ENCODE data around the gene RCAN3.

Gene RCAN3

GRCh38 chr1:24557220-24557619, 54.6 kb downstream of the RCAN3 start:
- no peak overlapping the region for H3K4me3 ChIP-seq (replicated peaks; ENCODE audit: low read depth, low read length)
- TF ChIP-seq CTCF (IDR thresholded peaks at IDR 0.05; ENCODE audit: low read depth, low read length, missing control alignments), result no peak
- no peak for DNase-seq (ENCODE audit: extremely low read depth, low read depth)

DNA sequence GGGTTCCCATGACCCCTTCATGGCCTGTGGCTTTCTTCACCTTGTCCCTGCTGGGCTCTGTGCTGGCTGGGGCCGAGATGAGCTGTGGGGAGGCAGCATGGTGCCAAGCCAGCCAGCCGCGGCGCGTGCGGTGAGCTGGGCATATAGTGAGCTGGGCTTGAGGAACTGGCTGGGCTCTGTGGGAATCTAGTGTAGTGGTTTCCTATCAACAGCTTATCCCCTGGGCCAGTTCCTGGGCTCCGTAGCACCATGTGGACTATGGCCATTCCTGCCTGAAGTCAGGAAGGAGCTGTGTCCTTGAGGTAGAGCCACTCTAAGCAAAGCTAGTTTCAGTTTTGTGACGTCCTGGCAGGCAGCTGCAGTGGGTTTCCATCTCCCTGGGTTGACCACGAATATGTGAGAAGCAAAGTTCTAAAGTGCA, 55.1 kb downstream of the RCAN3 start:
- DNase-seq (ENCODE audit: extremely low read depth, low read depth), result no peak
- TF ChIP-seq CTCF (IDR thresholded peaks at IDR 0.05; ENCODE audit: low read depth, low read length, missing control alignments), result no peak
- H3K4me3 ChIP-seq (replicated peaks; ENCODE audit: low read depth, low read length), result no peak overlapping the region

DNA sequence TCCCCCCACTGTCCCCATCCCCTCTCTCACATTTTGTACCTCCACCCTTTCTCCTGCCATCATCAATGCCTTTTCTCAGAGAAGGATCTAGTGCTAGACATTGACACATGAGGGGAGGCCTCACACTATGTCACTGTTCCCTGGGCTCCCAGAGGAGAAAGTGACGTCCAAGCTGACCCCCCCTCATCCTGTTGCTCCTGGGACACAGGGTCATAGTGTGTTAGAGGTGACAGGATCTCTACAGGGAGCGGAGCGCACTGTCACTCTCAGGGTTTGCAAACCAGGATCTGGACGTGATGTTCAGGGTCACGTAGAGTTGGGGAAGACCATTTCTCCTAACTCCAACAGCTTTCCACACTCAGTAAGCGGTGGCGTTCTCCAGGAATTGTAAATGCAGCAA, 55.8 kb downstream of the RCAN3 start:
- no peak for DNase-seq (ENCODE audit: extremely low read depth, low read depth)
- no peak overlapping the region for H3K4me3 ChIP-seq (replicated peaks; ENCODE audit: low read depth, low read length)
- TF ChIP-seq CTCF (IDR thresholded peaks at IDR 0.05; ENCODE audit: low read depth, low read length, missing control alignments), result no peak

- no peak for TF ChIP-seq CTCF (IDR thresholded peaks at IDR 0.05; ENCODE audit: low read depth, low read length, missing control alignments)
- DNase-seq (ENCODE audit: extremely low read depth, low read depth), result peak; percentile 6
- no peak overlapping the region for H3K4me3 ChIP-seq (replicated peaks; ENCODE audit: low read depth, low read length)
Observed at GRCh38 chr1:24558902-24559791, 56.5 kb downstream of the RCAN3 start.

DNA sequence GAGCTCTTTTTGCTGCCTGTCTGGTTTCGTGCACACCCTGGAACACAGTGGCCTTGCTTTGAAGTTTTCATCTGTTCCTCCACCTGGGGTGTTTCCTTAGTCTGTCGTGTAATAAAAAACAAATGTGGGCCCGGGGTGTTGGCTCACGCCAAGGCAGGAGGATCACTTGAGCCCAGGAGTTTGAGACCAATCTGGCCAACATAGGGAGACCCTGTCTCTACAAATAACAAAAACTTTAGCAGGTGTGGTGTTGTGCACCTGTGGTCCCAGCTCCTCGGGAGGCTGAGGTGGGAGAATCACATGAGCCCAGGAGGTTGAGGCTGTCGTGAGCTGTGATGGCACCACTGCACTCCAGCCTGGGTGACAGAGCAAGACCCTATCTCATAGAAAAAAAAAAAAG, 57.7 kb downstream of the RCAN3 start:
- TF ChIP-seq CTCF (IDR thresholded peaks at IDR 0.05; ENCODE audit: low read depth, low read length, missing control alignments), result no peak
- H3K4me3 ChIP-seq (replicated peaks; ENCODE audit: low read depth, low read length), result no peak overlapping the region
- no peak for DNase-seq (ENCODE audit: extremely low read depth, low read depth)

- no peak for TF ChIP-seq CTCF (IDR thresholded peaks at IDR 0.05; ENCODE audit: low read depth, low read length, missing control alignments)
- DNase-seq (ENCODE audit: extremely low read depth, low read depth), result no peak
- no peak overlapping the region for H3K4me3 ChIP-seq (replicated peaks; ENCODE audit: low read depth, low read length)
Observed at GRCh38 chr1:24562625-24563024, 60.0 kb downstream of the RCAN3 start.

All from HFF-Myc (cell line).